SK-N-SH (cell line): ENCODE data around the gene NTMT1. TPM values are rescaled to one million over a fixed set of nuclear protein-coding genes. Genes with fewer than 3 reads are reported as not detected.
A peak's percentile ranks its signal among the peaks of the same experiment; 100 is the strongest.

Source experiments
- CTCF ChIA-PET: fragments of 300-600, 350-600 bp; formaldehyde crosslinking; extraction: SDS; loops from one replicate; lab custom pipeline; 2021; lab: Yijun Ruan, JAX
- POLR2A ChIA-PET: fragments of 350-600 bp; sonication (Branson Sonifier 250); formaldehyde crosslinking; extraction: SDS; loops from one replicate; lab custom pipeline; 2020; ENCODE audit warnings: antibody characterized with exemption, inconsistent platforms; lab: Yijun Ruan, JAX
- DNase-seq: peaks from one replicate; pipeline ENCODE4 v3.0.0; 2012
- H2AFZ ChIP-seq: fragments of 200-600 bp; sonication (generic); 2 replicates; pipeline ENCODE4 v1.8.1; 2016; ENCODE audit warnings: antibody characterized with exemption, mild to moderate bottlenecking, low read depth
- H3F3A ChIP-seq: fragments of 200-600 bp; sonication (generic); replicated peaks from 2 replicates; pipeline ENCODE3; 2016; ENCODE audit warnings: antibody characterized with exemption, mild to moderate bottlenecking; ENCODE audit not compliant: insufficient read depth
- H3K27ac ChIP-seq, 2 experiments: fragments of 200-500 bp in 1 of 2; fragments of 200-600 bp in 1 of 2; sonication (Bioruptor generic) in 1 of 2; sonication (generic), shearing (Covaris generic) in 1 of 2; 2 replicates each; pipeline versions ENCODE4 v1.5.1 to v1.6.1; 2014 to 2016; ENCODE audit warnings: low read depth in 2 of 2, inconsistent platforms in 1 of 2, low read length in 1 of 2, mild to moderate bottlenecking in 1 of 2, mixed read lengths in 1 of 2
- H3K27me3 ChIP-seq: fragments of 200-600 bp; sonication (generic), shearing (Covaris generic); 2 replicates; pipeline ENCODE4 v1.6.1; 2016; ENCODE audit warnings: mixed run types; ENCODE audit not compliant: insufficient read depth
- H3K36me3 ChIP-seq, 2 experiments: fragments of 200-500 bp in 1 of 2; fragments of 200-600 bp in 1 of 2; sonication (Bioruptor generic) in 1 of 2; sonication (generic) in 1 of 2; replicated peaks in 1 of 2; 2 replicates each; pipeline versions ENCODE3 to v1.5.1; 2014 to 2016; ENCODE audit warnings: low read length in 1 of 2, mild to moderate bottlenecking in 1 of 2; ENCODE audit not compliant: insufficient read depth in 2 of 2, control insufficient read depth in 1 of 2
- H3K4me1 ChIP-seq, 2 experiments: fragments of 200-500 bp in 1 of 2; fragments of 200-600 bp in 1 of 2; sonication (Bioruptor generic) in 1 of 2; sonication (generic), shearing (Covaris generic) in 1 of 2; 2 replicates each; pipeline versions ENCODE4 v1.5.1 to v1.6.1; 2014 to 2016; ENCODE audit warnings: low read depth in 1 of 2, low read length in 1 of 2, mixed run types in 1 of 2; ENCODE audit not compliant: insufficient read depth in 2 of 2, control insufficient read depth in 1 of 2
- H3K4me2 ChIP-seq: fragments of 200-600 bp; sonication (generic), shearing (Covaris generic); 2 replicates; pipeline ENCODE4 v1.6.1; 2017; ENCODE audit warnings: mixed run types
- H3K4me3 ChIP-seq, 2 experiments: fragments of 200-500 bp in 1 of 2; fragments of 200-600 bp in 1 of 2; sonication (Bioruptor generic) in 1 of 2; sonication (generic), shearing (Covaris generic) in 1 of 2; 2 replicates each; pipeline versions ENCODE4 v1.5.1 to v1.8.1; 2014 to 2016; ENCODE audit warnings: low read depth in 2 of 2, inconsistent platforms in 1 of 2, low read length in 1 of 2, mild to moderate bottlenecking in 1 of 2, mixed read lengths in 1 of 2, moderate library complexity in 1 of 2
- H3K79me2 ChIP-seq: fragments of 200-600 bp; sonication (generic); 2 replicates; pipeline ENCODE4 v1.8.1; 2017; ENCODE audit warnings: mild to moderate bottlenecking; ENCODE audit not compliant: insufficient read depth
- H3K9ac ChIP-seq: fragments of 200-600 bp; sonication (generic); 2 replicates; pipeline ENCODE4 v1.6.1; 2017; ENCODE audit warnings: mixed run types
- H3K9me2 ChIP-seq: fragments of 200-600 bp; sonication (generic); 2 replicates; pipeline ENCODE4 v1.6.1; 2017; ENCODE audit warnings: mixed run types
- H3K9me3 ChIP-seq: fragments of 200-600 bp; sonication (generic); 2 replicates; pipeline ENCODE4 v1.6.1; 2017; ENCODE audit warnings: mixed run types, mild to moderate bottlenecking, moderate library complexity
- H4K20me1 ChIP-seq: fragments of 200-600 bp; sonication (generic); 2 replicates; pipeline ENCODE4 v1.6.1; 2017; ENCODE audit warnings: mild to moderate bottlenecking, mixed run types; ENCODE audit not compliant: insufficient read depth
- CTCF ChIP-seq: fragments of 200-600 bp; sonication (generic); IDR thresholded peaks from 2 replicates; pipeline ENCODE4 v1.6.1; 2017; ENCODE audit warnings: antibody characterized with exemption, mild to moderate bottlenecking, moderate library complexity
- ELF1 ChIP-seq: IDR thresholded peaks from 2 replicates; pipeline ENCODE4 v1.4.0; 2012
- MAX ChIP-seq: IDR thresholded peaks from 2 replicates; pipeline ENCODE4 v1.4.0; 2012; ENCODE audit warnings: low read depth
- PBX3 ChIP-seq: IDR thresholded peaks from 2 replicates; pipeline ENCODE4; 2012
- POLR2AphosphoS5 ChIP-seq: IDR thresholded peaks from 2 replicates; pipeline ENCODE4 v1.6.1; 2012; ENCODE audit warnings: low read depth, low read length
- RFX5 ChIP-seq: IDR thresholded peaks from 2 replicates; pipeline ENCODE4 v1.6.1; 2012; ENCODE audit warnings: mild to moderate bottlenecking, improper control_type of control experiment, low read length
- WGBS: methylation state at CpG from one replicate; pipeline ENCODE4 v1.1.6; 2017; ENCODE audit warnings: low lambda C conversion rate; 5-methylcytosine and 5-hydroxymethylcytosine counted together
- polyA plus RNA-seq, 3 experiments: library from polyadenylated mRNA; depleted of rRNA; stranded (reverse); fragments of >200 nt; gene quantifications; 2 replicates each; pipeline ENCODE4 v1.2.3, GENCODE V29; 2012

Gene NTMT1
- polyA plus RNA-seq, 1 of the 3 experiments (the other 2 are of a cell fraction), result 78.3 TPM

GRCh38 chr9:129619787-129620668 is 5.9 kb upstream of the NTMT1 start:
- H3K4me2 ChIP-seq, result peak overlapping the region; percentile 91
- H3K9me2 ChIP-seq, result no peaks in the 10 kb centered on the region
- peaks cover 0 to 12% of the 10 kb centered on the region in 2 experiments; a peak in 1 of 4 replicates for H3K4me1 ChIP-seq
- no peaks in the 10 kb centered on the region for H4K20me1 ChIP-seq
- peaks cover 5% of the 10 kb centered on the region for H3F3A ChIP-seq
- H3K79me2 ChIP-seq, result no peaks in the 10 kb centered on the region
- peak; percentile 87 for DNase-seq
- H3K27ac ChIP-seq, result peak overlapping the region in 1 of 2 experiments; percentile 60; a peak in 1 of 4 replicates
- peak overlapping the region; percentile 61; the same call in 1 of the 2 replicates for H3K9ac ChIP-seq
- CTCF ChIA-PET, result interaction anchor here (0.6 to 12.8 kb wide), 23 partner anchors 7 to 1877 kb away, joined by 3 to 212 read pairs (median 4); partner anchors contain the start of gene ASB6
- TF ChIP-seq RFX5, result no peak
- TF ChIP-seq POLR2AphosphoS5, result 0 out of 2 replicates have a peak, but pooled peaks have one; percentile 23
- TF ChIP-seq MAX, result peak; percentile 40; the same call in 1 of the 2 replicates
- TF ChIP-seq ELF1, result no peak
- TF ChIP-seq CTCF, result peak; percentile 37; the same call in 1 of the 2 replicates
- no peaks in the 10 kb centered on the region for H3K36me3 ChIP-seq
- H3K27me3 ChIP-seq, result no peaks in the 10 kb centered on the region
- peak overlapping the region; percentile 53 to 57 for H3K4me3 ChIP-seq
- WGBS, result 87% methylated on average over 3 of the region's 82 CpGs
- peak overlapping the region; percentile 75; the same call in 1 of the 2 replicates for H2AFZ ChIP-seq
- POLR2A ChIA-PET, result interaction anchor here (1.0 to 1.8 kb wide), 3 partner anchors 11 to 442 kb away, joined by 3 to 6 read pairs (median 5); partner anchors contain the start of gene IER5L
- H3K9me3 ChIP-seq, result no peaks in the 10 kb centered on the region

GRCh38 chr9:129620669-129621295 is 5.2 kb upstream of the NTMT1 start, which contains the start of gene C9orf50:
C9orf50 (minus strand) TSS chr9:129621101; CDS start chr9:129620574, 527 bp downstream.
- 53% methylated on average over 18 of the region's 21 CpGs for WGBS
- CTCF ChIA-PET, result interaction anchor here (0.9 to 12.8 kb wide), 23 partner anchors 8 to 499 kb away, joined by 3 to 212 read pairs (median 4); partner anchors contain the start of gene ASB6

More at GRCh38 chr9:129620669-129621295, 5.2 kb upstream of the NTMT1 start, which contains the start of gene C9orf50:
- Histone ChIP-seq H4K20me1 (no peaks in the 10 kb centered on the region), H3F3A (peaks cover 6% of the 10 kb centered on the region), H3K27me3 (no peaks in the 10 kb centered on the region), H2AFZ (peak within 1 kb of the TSS; percentile 75; the same call in 1 of the 2 replicates), H3K79me2 (peaks cover 3% of the 10 kb centered on the region; the same call in 1 of the 2 replicates), H3K9me3 (no peaks in the 10 kb centered on the region), H3K9ac (peak within 1 kb of the TSS; percentile 61; the same call in 1 of the 2 replicates), H3K9me2 (no peaks in the 10 kb centered on the region), H3K4me1 (peaks cover 0 to 12% of the 10 kb centered on the region in 2 experiments; a peak in 1 of 4 replicates), H3K4me3 (peak within 1 kb of the TSS; percentile 53 to 57), H3K4me2 (peak within 1 kb of the TSS; percentile 91), H3K27ac (peak within 1 kb of the TSS in 1 of 2 experiments; percentile 60; a peak in 1 of 4 replicates), H3K36me3 (no peaks in the 10 kb centered on the region)
- TF ChIP-seq PBX3, result no peak
- POLR2A ChIA-PET, result interaction anchor here (0.8 to 1.8 kb wide), 4 partner anchors 10 to 442 kb away, joined by 3 to 6 read pairs (median 4); partner anchors contain the start of gene IER5L
- no peak for DNase-seq
